Measurements from ENCODE around the gene SYNGR1.
A peak's percentile ranks its signal among the peaks of the same experiment; 100 is the strongest.

SYNGR1 gene

GRCh38 chr22:39349967-39350726 is at the start of gene SYNGR1:
SYNGR1 (plus strand) TSS chr22:39349991; CDS start chr22:39350011, 20 bp downstream.
- DNase-seq = no peak

GRCh38 chr22:39300186-39300830 is 49.5 kb upstream of the SYNGR1 start:
- peak; percentile 33 to 74 for DNase-seq

GRCh38 chr22:39301108-39301507 is 48.7 kb upstream of the SYNGR1 start:
- no peak for DNase-seq

GRCh38 chr22:39301926-39302325 is 47.9 kb upstream of the SYNGR1 start:
- no peak for DNase-seq

- DNase-seq = no peak
Observed at GRCh38 chr22:39302431-39302960, 47.3 kb upstream of the SYNGR1 start.

- no peak for DNase-seq
Observed at GRCh38 chr22:39303358-39303757, 46.4 kb upstream of the SYNGR1 start.

GRCh38 chr22:39303892-39304671 is 45.7 kb upstream of the SYNGR1 start:
- no peak for DNase-seq

GRCh38 chr22:39306456-39307361 is 43.1 kb upstream of the SYNGR1 start:
- peak; percentile 56 to 57 for DNase-seq

GRCh38 chr22:39308614-39309363 is 41.0 kb upstream of the SYNGR1 start:
- peak in 1 of 2 donors; percentile 71 for DNase-seq

GRCh38 chr22:39309364-39309861 is 40.4 kb upstream of the SYNGR1 start:
- no peak for DNase-seq

GRCh38 chr22:39309881-39310714 is 39.7 kb upstream of the SYNGR1 start:
- no peak for DNase-seq

- DNase-seq = no peak
Observed at GRCh38 chr22:39311592-39312400, 38.0 kb upstream of the SYNGR1 start.

- DNase-seq = no peak
Observed at GRCh38 chr22:39312410-39312809, 37.4 kb upstream of the SYNGR1 start.

GRCh38 chr22:39313258-39314001 is 36.4 kb upstream of the SYNGR1 start:
- DNase-seq = no peak

GRCh38 chr22:39314251-39314971 is 35.4 kb upstream of the SYNGR1 start:
- DNase-seq = no peak

GRCh38 chr22:39315389-39315788 is 34.4 kb upstream of the SYNGR1 start:
- DNase-seq = no peak

- DNase-seq = peak; percentile 81 to 86
Observed at GRCh38 chr22:39316440-39317083, 33.2 kb upstream of the SYNGR1 start.
